Fibroblast of mammary gland (primary cell): ENCODE results near the gene SPOP.
A peak's percentile ranks its signal among the peaks of the same experiment; 100 is the strongest.
"Not testable (repeated sequence)": the region's sequence is repeated elsewhere in the genome, so short reads cannot be mapped to it uniquely, and the experiment has no call there.

Experiments
- DNase-seq: peaks from one replicate; pipeline ENCODE4 v3.0.0-alpha.2; 2010; ENCODE audit warnings: low read depth
- H3K4me3 ChIP-seq: 2 replicates; pipeline ENCODE4 v1.5.1; 2011; ENCODE audit warnings: low read depth, mild to moderate bottlenecking, low read length, moderate library complexity; ENCODE audit not compliant: control insufficient read depth
- CTCF ChIP-seq: conservative IDR thresholded peaks from 2 replicates; pipeline ENCODE4 v1.5.1; 2011; ENCODE audit warnings: low read depth, low read length, inconsistent platforms; ENCODE audit not compliant: control insufficient read depth, insufficient read depth

The SPOP gene

GRCh38 chr17:49656247-49656646 lies 21.6 kb downstream of the SPOP start:
- DNase-seq = no peak
- no peak overlapping the region for H3K4me3 ChIP-seq
- no peak for TF ChIP-seq CTCF

- no peak overlapping the region for H3K4me3 ChIP-seq
- TF ChIP-seq CTCF = no peak
- DNase-seq = no peak
Measured at GRCh38 chr17:49647256-49647585, 30.7 kb downstream of the SPOP start.

GRCh38 chr17:49646391-49647255 lies 31.3 kb downstream of the SPOP start:
- peak overlapping the region; percentile 29 for H3K4me3 ChIP-seq
- no peak for TF ChIP-seq CTCF
- DNase-seq = peak; percentile 74

- DNase-seq, H3K4me3 ChIP-seq: not testable (repeated sequence)
Measured at GRCh38 chr17:49646056-49646390, 31.9 kb downstream of the SPOP start.

- H3K4me3 ChIP-seq = no peak overlapping the region
- TF ChIP-seq CTCF = no peak
- no peak for DNase-seq
Measured at GRCh38 chr17:49645654-49646053, 32.2 kb downstream of the SPOP start.

- no peak for TF ChIP-seq CTCF
- no peak overlapping the region for H3K4me3 ChIP-seq
- DNase-seq = peak; percentile 61
Measured at GRCh38 chr17:49640556-49640955, 37.3 kb downstream of the SPOP start.

- no peak overlapping the region for H3K4me3 ChIP-seq
- DNase-seq = no peak
- no peak for TF ChIP-seq CTCF
Measured at GRCh38 chr17:49638818-49639217, 39.1 kb downstream of the SPOP start.
